Measurements from ENCODE around the gene TMEM247.
A peak's percentile ranks its signal among the peaks of the same experiment; 100 is the strongest.
"Not testable (repeated sequence)": the region's sequence is repeated elsewhere in the genome, so short reads cannot be mapped to it uniquely, and the experiment has no call there.

Gene TMEM247

GRCh38 chr2:46459694-46460093, 19.7 kb upstream of the TMEM247 start:
- no peak for DNase-seq

DNA sequence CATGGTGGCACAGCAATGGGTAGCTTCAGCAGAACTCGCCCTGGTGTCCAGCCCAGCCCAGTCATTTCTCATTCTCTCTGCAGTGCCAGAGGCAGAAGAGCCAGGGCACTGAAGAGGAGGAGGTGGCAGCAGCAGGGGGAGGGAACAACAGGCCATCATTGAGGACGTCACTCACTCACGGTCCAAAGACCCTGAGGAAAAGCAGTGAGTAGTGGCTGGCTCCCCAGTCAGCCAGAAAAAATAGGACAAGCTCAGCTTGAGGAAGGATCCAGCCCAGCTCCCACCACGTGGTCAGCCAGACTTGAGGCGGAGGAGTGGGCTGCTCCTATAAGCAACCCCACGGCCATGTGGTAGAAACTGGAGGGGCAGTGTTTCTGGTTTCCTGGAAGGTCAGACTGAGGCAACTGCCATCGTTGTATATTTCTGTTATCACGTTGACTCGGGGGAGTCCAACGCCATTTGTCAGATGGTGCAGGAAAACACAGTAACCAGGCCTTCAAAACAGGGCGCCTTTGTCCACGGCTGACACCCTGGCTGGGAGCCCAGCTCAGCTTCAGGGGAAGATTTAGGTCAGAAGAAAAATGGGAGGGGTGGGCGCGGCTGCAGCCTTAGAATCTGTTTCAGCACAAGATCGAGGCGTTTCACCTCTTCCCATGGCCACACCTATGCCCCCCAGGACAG, 19.0 kb upstream of the TMEM247 start:
- DNase-seq: peak; percentile 90

DNA sequence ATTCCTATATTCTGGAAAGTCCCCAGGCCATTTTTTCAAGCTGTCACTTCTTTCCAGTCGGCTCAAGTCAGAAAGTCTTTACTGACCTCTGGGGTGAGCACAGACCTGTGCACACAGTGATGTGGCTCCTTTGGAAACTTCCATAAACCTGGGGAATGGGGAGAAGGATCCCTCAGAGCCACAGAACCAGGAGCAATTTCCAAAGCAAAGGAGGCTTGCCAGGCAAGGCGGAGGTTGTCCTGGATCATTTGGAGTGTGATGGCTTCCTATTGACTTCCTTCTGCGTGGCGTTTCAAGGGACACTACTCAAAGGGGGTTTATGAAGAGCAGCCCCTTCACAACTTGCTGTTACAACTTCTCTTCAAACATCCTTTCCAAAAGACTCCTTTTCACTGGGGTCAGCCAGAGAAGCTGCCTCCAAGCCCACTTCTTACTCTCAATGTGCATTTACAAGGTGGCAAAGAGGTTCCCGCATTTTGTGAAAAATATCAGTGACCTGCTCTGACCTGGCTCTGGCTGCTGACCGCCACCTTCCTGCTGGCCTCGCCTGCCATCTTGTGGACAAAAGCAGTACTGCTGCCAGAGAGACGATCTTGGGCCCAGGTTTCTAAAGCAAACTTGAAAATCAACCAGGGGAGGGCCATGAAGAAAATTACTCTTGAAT, 18.2 kb upstream of the TMEM247 start:
- DNase-seq: peak; percentile 87

GRCh38 chr2:46461709-46462171, 17.6 kb upstream of the TMEM247 start:
- DNase-seq: peak; percentile 37

DNA sequence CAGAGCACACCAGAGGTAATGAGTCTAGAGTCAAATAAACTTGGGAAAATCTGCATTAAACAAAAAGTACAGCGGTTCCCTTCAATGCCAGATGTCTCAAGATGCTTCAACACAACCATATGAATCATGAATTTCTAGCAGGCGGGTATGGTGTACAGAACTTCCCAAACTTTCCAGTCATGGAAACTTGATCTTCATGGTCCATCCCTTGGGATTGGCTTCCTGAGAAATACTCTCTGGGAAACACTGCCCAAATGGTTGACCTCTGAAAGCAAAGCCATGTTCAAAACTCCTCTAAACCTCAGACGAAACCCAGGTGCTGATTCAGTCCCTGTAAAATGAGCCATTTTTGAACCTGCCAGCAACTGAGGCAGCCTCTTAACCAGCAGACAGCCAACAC, 16.4 kb upstream of the TMEM247 start:
- DNase-seq: no peak

- DNase-seq: no peak
These were observed 10.2 kb upstream of the TMEM247 start for GRCh38 chr2:46469116-46469515.

- no peak for DNase-seq
These were observed 9.7 kb upstream of the TMEM247 start for GRCh38 chr2:46469700-46470099.

DNA sequence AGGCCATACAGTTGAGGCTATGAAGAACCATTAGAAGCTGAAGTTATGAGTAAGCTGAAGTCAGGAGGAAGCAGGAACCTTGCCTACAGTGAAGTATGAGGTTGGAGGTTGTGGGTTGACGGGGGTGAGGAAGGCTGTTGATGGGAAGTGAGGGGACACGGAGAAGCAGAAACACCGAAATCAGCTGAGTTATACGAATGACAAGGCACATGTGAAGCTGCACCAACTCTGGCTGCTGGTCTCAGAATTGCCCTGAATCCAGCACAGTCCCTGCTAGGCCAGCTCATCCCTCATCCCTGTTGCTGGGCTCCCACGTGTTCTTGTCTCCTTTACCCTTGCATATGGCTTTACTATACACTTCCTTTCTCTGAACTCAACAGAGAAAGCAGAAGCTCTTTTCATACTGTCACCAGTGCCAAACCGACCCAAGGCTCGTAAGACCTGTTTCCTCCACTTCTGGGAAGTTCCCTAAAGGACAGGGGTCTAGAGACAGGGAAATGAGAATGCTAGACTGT, 9.2 kb upstream of the TMEM247 start:
- DNase-seq: peak; percentile 12

DNA sequence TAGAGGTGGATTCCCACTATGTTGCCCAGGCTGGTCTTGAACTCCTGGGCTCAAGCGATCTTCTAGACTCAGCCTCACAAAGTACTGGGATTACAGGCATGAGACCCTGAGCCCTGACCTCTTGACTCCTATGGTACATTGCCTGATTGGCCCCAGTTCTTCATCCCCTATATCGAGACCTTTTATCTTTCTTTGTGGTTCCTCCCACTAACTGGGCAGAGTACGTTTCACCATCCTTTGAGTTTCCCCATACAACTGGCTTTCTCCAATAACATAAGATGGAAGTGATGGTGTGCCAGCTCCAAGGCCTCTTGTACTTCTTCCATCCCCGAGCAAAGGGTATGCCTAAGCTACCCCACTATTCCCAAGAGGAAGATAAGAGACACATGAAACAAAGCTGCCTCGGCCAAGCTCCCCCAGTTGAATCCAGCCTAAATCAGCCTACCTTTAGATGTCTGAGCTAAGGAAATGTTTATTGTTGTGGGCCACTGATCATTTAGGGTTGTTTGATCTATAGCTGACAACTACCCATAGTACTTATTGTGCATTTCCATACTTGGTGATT, 8.3 kb upstream of the TMEM247 start:
- DNase-seq: no peak

DNA sequence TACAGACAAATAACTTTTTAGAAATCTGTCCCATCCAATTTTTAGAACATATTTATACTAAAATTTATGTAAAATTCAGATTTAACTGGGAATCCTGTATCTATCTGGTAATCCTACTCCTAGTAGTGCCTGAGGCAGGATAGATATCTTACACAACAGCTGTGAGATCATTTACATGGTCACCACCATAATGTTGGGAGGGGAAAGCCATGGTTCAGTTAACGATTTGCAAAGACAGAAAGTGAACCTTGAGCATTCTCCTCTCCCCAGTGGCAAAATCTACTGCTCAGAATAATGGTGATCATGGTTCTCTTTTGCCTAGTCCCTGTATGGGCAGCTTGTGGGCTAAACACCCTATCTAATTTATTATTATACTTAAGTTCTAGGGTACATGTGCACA, 7.7 kb upstream of the TMEM247 start:
- DNase-seq: no peak

DNA sequence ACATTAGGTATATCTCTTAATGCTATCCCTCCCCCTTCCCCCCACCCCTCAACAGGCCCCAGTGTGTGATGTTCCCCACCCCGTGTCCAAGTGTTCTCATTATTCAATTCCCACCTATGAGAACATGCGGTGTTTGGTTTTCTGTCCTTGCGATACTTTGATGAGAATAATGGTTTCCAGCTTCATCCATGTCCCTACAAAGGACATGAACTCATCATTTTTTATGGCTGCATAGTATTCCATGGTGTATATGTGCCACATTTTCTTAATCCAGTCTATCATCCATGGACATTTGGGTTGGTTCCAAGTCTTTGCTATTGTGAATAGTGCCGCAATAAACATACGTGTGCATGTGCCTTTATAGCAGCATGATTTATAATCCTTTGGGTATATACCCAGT, 7.2 kb upstream of the TMEM247 start:
- not testable (repeated sequence) for DNase-seq

DNA sequence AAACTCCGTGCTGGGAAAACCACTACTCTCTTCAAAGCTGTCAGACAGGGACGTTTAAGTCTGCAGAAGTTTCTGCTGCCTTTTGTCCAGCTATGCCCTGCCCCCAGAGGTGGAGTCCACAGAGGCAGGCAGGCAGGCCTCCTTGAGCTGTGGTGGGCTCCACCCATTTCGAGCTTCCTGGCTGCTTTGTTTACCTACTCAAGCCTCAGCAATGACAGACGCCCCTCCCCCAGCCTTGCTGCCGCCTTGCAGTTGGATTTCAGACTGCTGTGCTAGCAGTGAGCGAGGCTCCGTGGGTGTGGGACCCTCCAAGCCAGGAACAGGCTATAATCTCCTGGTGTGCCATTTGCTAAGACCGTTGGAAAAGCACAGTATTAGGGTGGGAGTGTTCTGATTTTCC, 1.9 kb upstream of the TMEM247 start:
- not testable (repeated sequence) for DNase-seq

- no peak for DNase-seq
These were observed 1.4 kb upstream of the TMEM247 start for GRCh38 chr2:46477925-46478324.

DNA sequence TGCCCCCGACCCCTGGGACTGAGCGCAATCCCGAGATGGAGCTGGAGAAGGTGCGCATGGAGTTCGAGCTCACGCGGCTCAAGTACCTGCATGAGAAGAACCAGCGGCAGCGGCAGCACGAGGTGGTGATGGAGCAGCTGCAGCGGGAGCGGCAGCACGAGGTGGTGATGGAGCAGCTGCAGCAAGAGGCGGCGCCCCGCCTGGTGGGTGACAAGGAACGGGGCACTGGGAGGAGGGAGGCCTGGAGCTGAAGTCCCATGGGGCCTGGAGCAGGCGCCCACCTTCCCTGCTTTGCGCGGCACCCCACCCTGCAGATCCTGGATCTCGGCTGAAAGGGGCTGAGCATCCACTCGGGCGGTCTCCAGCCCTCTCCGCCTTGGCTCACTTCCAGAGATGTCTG, 1.2 kb downstream of the TMEM247 start:
- no peak for DNase-seq

- no peak for DNase-seq
These were observed 2.1 kb downstream of the TMEM247 start for GRCh38 chr2:46481198-46482193.

- no peak for DNase-seq
These were observed 3.1 kb downstream of the TMEM247 start for GRCh38 chr2:46482490-46482889.

GRCh38 chr2:46485002-46485401, 5.6 kb downstream of the TMEM247 start:
- no peak for DNase-seq

GRCh38 chr2:46486436-46486835, 7.1 kb downstream of the TMEM247 start:
- DNase-seq: no peak

- no peak for DNase-seq
These were observed 8.4 kb downstream of the TMEM247 start for GRCh38 chr2:46487667-46488335.

DNA sequence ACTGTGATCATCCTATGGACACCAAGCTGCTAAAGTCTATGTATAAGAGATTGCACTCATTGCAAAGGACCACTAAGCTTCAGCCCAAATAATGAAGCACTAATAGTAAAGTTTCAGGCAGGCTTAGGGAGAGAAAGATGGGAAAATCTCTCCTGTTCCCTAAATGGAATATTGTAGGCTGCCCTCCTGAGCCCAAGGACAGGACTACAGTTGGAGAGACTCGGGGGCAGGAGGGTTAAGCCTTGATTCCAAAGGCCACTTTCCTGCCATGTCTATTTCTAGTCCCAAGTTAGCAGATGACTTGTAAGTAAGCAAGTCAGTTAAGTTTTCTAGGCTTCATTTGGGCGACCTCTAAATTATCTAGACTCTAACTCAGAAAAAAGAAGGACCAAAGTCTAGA, 9.0 kb downstream of the TMEM247 start:
- no peak for DNase-seq

- peak; percentile 20 for DNase-seq
These were observed 10.2 kb downstream of the TMEM247 start for GRCh38 chr2:46489423-46490174.

Data from midbrain (tissue), 1 donor.